HG02588 (cell line): ENCODE results near the gene BCORL1.

Experiments
- ATAC-seq: cut with Tn5 transposase; IDR thresholded peaks from one replicate; pipeline ENCODE4 v1.9.1; 2021; ENCODE audit warnings: mild to moderate bottlenecking, moderate library complexity; ENCODE audit not compliant: unreplicated experiment

The BCORL1 gene

GRCh38 chrX:129982300-129983251, at the start of gene BCORL1:
BCORL1 (plus strand) TSS chrX:129982635; CDS start chrX:130005232, 22,597 bp downstream.
- peak; percentile 88 for ATAC-seq

- ATAC-seq, result peak; percentile 14
These were observed 49.6 kb upstream of the BCORL1 start for GRCh38 chrX:129932821-129933321.

GRCh38 chrX:129933700-129934099, 48.7 kb upstream of the BCORL1 start:
- ATAC-seq, result no peak

DNA sequence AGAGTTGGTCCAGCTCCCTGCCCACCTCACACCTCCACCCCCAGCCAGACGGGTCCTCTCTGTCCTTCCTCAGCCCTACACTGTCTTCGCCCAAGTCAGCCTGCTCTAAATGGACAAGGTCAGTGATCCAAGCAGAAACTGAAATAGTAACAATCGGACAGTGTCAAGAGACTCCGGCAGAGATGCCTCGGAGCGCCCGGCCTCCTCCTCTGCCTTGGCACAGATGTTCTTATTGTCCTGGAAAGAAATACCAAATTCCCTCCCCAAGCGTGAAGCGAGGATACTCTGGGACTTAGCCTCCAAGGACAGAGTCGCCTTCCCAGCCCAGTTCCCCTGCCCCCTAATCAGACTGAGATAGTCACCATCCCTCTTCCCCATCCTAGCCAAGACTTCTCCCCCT, 48.0 kb upstream of the BCORL1 start:
- ATAC-seq, result no peak

DNA sequence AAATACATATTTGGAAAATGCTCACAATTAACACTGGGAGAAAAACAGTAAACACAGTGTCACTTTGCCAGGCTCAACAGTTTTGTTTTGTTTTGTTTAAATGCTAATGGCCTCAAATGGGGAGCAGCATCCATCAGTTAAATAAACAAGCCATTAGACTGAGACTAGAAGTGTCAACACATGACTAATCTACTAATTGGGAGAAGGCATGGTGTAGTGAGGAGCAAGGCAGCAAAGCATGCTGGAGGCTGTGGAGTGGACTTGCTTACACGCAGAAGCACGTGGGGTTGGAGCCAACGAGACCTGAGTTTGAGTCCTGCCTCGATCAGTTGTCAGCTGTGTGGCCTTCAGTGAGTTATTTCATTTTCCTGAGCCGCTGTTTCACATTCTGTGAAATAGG, 47.5 kb upstream of the BCORL1 start:
- no peak for ATAC-seq

DNA sequence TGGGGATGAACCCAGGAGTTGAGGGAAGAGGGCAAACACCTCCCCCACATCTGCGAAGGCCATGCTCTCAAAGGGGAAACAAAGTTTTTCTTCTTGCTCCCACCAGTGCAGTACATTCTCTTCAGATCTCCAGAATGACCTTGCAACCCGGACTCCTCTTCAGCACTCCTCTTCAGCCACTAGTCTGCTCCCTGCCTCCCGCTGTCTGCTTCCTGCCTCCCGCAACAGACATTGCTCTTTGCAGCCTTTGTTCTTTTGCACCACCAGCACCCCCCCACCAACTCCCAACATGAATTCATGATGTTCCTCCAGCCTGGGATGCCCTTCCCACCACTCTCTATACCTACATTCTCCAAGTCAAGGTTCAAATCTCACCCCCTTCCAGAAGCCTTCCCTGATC, 44.4 kb upstream of the BCORL1 start:
- no peak for ATAC-seq

GRCh38 chrX:129939986-129940385, 42.4 kb upstream of the BCORL1 start:
- no peak for ATAC-seq

DNA sequence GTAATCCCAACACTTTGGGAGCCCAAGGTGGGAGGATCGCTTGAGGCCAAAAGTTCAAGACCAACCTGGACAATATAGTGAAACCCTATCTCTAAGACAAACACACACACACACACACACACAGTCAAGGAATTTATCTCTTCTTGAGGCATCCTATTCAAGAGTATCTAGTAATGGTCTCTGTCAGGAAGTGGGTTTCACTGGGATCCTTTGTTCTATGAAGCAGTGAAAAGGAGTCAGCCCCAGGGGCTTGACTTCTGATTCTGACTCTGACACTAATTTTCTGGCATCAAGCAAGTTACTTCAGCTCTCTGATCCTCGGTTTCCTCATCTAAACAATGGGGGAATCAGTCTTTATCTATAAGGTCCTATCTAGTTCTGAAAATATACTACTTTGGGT, 41.7 kb upstream of the BCORL1 start:
- no peak for ATAC-seq

- no peak for ATAC-seq
These were observed 37.3 kb upstream of the BCORL1 start for GRCh38 chrX:129945131-129945530.

DNA sequence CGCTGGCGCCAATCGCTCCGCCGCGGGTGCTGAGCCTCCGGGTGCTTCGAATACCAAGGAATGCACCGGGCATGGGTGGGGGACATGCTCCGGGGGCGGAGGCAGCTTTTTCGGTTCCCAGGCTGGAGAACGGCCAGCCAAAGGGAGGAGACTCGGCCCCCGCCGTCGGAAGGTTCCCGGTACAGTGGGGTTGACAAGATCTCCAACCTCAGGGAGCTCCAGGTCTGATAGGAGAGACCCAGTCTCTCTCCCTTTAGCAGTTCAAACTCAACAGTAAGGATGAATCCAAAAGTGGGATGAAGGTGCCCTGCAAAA, 29.1 kb upstream of the BCORL1 start:
- ATAC-seq, result no peak

DNA sequence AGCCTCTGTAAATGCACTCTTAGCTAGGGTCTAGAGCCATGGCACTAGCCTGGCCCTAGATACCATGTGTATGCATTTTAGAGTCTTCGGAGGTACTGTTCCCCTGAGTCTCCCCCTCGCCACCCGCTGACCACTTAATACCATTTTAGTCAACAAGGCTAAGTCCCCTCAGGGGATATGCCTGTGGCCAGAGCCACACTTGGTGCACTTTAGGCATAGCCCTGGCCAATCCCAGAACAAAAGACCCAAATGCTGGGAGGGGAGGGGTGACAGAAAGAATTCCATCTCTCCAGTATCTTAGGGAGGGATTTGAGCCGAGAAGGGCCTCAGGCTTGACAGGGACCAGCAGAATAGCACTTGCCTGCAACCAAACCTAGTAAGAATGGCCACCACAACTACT, 28.6 kb upstream of the BCORL1 start:
- no peak for ATAC-seq

DNA sequence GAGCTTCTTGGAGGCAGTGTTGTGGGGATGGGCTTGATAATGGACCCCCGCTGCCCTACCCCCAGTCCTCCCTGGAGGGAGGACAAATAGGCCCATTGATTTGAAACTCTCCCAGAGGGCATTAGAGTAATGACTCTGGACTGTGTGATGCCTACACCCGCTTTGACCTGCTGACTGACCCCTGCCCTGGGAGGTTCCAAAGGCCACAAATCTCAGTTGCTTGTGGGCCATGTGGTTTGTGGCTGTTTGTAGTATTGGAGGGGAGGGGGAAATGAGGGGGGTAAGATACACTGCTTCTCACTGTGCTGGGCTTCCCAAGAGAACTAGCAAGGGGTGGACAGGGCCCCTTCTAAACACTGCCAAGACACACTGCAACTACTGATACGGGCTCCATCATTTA, 27.6 kb upstream of the BCORL1 start:
- ATAC-seq, result no peak

- ATAC-seq, result no peak
These were observed 26.8 kb upstream of the BCORL1 start for GRCh38 chrX:129955682-129956081.

- no peak for ATAC-seq
These were observed 26.3 kb upstream of the BCORL1 start for GRCh38 chrX:129956145-129956544.

GRCh38 chrX:129956765-129957164, 25.7 kb upstream of the BCORL1 start:
- no peak for ATAC-seq

DNA sequence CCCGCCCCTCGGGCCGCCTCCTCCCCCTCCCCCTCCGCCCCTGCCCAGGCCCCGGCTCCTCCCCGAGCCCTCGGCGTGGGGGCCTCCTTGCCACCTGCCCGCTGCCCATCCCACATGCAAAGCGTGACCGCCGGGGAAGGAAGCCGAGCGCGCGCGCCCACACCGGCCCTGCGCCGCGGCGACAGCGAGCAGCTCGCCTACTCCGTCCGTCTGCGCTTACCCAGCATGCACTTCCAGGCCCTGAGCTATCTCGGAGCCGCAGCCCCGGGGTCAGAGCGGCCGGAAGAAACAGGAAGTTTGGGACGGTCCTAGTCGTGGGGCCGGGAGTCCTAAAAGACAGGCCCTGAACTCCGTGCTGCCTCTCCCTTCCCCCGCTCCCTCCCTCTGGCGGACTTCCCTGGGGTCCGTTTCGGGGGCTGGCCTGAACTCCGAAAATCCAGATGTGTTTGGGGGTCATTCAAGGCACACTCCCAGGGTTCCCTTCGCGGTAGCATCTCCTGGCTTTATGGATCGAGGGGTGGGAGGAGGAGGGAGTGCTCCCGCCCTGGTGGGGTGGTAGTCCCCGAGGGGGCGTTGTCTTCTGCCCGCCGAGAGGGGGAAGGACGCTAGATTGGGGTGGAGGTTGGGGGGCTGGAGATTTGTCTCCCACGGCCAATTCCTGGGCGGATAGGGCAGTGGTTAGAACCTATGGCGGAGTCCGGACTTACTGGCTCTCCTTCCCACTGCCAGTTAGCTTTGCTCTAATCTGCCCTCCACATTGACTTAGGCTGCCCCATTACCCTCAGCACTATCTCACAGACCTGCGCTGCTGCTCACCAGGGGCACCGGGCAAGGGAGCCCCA, 25.0 kb upstream of the BCORL1 start:
- peak; percentile 68 for ATAC-seq

DNA sequence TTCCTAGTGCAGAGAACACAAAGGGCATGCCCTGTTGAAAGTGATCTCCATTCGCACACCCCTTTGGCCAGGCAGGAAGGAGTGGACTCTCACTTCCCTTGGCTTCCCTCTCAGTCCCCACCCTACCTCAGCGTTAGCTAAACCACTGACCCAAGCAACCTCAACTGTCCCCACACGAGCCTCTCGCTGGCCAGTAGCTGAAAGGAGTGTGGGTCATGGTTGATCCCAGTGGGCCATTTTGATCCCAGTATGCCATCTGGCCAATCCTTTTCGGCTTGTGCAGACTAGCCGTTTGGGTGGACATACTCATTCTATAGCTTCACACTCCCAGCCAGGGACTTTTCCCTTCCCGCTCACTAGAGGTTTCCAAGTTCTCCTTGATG, 24.4 kb upstream of the BCORL1 start:
- no peak for ATAC-seq

DNA sequence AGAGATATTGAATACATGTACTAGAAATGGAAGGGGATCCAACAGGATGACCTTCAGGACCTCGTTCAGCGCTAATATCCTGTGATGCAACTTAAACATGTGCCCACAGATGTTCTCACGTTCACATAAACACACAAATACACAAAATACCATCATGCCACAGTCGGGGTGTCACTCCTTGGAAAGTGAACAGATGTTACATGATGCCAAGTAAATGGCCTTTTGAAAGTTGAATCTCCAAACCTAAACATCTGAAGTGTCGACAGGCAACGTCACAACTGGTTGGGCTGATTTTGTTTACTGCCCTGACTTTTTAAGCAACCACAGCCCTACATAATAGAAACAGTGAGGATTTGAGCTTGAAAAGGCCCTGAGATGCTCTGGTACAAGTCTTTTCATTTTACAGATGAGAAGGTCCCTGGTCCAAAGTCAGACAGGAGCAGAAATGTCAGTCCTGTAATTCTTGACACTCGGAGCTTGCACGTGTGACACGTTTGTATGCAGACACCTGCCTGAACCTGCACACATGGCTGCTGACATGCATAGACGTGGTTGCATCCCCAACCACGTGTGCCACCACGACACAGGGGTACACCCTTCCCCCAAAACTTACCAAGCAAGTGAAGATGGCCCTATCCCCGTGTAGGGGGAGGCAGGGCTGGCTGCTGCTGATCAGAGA, 23.5 kb upstream of the BCORL1 start:
- no peak for ATAC-seq

- no peak for ATAC-seq
These were observed 23.0 kb upstream of the BCORL1 start for GRCh38 chrX:129959493-129959832.

DNA sequence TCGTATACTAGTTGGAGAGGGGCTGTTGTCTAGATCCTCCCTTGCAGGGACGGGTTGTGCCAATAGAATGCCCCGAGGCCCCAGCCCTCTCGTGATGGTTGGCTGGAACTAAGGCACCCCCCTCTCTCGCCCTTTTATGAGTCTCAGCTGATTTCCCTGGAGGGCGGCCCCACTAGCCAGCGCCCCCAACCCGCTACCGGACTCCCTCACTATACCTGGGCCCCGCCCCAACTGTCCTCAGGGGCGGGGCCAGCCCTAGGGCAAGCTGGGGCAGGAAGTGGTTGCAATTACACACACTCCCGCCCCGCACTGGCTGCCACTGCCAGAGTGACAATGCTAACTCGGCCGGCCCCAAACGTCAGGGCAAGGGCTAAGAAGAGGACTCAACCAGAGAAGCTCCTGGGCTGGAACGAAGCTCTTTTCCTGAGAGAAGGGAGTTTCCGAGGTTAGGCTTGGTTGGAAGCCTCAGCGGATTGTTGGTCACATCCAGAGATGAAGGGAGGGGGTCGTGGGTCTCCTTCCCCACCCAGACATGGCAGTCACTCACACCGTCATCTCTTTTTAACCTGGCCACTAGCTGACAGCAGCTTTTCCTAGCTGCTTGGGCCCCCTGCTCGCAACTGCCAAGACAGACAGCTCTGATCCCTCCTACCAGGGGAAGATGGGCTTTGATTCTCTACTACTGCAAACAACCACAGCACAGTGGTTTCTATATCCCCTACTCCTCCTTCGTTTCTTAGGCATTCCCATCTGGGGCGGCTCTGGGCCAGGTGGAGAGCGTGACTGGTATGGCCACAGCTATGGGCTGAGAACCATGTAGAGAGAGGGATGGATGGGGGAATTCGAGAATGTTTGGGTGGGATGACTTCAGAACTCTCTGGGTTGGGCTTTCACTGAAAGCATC, 21.0 kb upstream of the BCORL1 start:
- ATAC-seq, result peak; percentile 88
